NCI-H526 treated with DMSO at 0.1 percent for 48 hours (cell line): Measurements from ENCODE around the gene NPAS3.
A peak's percentile ranks its signal among the peaks of the same experiment; 100 is the strongest.

Source experiments
- DNase-seq: peaks from one replicate; lab custom pipeline; 2025; lab: John Stamatoyannopoulos, UW

NPAS3 gene

DNA sequence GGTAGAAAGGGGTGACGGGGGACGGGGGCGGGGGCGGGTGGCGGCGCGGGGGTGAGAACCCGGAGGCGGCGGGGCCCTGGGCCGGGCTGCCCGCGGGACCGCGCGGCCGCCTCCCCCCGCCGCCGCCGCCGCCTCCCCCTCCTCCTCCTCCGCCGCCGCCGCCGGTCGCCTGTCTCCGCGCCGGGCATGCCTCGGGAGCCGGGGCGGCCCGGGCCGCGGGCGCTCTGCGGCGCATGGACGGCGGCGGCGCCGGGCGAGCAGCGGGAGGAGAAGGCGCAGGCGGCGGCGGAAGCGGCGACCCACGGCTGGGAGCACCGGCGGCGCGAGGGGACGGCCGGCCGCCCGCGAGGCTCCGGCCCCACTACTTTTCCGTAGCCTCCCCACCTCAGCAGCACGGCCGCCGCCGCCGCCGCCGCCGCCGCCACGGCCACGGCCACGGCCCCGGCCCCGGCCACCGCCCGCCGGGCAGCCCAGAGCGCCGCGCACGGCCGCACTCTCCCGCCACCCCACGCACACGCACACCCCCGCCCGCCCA is at the start of gene NPAS3:
Gene NPAS3, plus strand, starts transcription at position 161 of the 535 bp plus-strand sequence.
- no peak for DNase-seq

DNA sequence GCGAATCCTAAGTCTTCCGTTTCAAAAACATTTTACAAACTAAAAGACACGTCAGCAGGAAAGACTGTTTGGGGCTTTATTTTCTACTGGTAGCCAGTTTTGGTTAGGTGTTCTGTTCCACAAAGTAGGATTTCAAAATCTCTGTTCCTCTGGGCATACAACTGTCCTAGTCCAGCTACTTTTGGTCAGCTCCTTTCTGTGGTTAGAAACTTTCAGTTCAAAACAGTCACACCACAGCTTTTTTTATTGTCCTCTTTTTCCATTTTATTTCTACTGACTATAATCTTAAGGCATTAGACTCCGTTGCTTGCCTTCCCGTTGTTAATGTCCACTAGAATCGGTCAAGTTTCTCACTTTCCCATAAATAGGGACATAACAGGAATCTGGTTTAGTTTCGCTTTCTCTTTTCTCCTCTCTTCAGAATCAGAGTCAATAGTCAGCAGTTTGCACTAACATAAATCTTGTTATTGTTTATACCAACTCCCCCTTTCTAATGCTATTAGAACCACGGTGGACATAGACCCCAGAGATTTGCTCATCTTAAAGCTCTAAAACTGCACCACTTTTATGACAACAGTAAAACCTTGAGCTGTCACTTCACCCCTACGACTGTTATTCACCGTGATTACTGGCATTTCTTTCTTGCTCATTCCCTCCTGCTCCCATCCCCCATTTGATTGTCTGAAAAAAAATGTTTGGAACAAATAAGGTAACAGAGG is 41.5 kb upstream of the NPAS3 start:
- DNase-seq: no peak

DNA sequence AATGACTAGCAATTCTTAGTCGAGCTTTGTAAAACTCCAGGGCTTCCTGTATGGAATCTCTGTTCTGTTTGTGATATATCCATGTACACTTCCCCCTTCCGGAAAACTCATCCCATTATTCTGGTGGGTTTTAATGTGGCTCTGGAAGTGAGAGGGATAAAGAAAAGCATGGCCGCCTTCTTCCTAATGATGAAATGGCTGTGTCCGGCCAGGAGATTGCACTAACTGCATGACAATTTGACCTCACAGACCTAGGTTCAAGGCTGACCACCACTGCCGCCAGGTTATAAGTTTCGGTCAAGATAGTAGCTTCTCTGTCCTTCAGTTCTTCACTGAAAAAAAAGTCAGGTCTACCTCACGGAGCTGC is 41.0 kb upstream of the NPAS3 start:
- DNase-seq: no peak

DNA sequence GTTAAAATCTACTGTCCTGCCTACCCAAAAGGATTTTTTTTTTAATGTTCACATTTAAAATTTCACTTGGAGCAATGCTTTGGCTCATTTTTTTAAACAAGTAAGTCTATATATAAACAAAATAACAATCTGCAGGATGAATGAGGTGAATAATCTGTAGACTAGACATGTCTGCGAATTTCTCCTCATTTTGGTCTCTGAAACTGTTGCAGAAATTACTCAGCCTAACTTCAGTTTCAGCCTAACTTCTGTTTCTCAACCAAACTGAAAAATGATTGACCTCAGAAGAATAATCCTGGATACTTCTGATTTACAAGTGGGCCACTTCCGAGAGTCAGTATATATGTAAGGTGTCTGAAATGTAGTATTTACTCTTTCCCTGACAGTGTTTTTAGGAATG is 39.8 kb upstream of the NPAS3 start:
- no peak for DNase-seq

DNA sequence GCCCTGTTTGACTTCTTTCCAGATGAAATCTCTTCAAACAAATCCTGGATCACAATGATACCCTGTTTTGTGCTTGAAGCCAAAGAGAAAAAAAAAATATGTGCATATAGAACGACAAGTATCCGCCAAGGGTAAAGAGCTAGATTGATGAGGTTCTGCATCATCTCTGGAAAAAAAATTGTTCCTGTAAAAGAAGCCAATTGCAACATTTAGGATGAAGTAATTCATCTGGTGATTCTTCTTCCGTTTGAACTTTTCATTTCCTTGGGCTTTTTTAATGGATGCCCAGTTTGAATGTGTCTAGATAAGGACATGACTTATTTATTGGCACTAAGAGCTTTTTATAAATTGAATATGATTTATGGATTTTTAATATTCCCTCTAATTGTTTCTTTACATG is 38.1 kb upstream of the NPAS3 start:
- DNase-seq: no peak

DNA sequence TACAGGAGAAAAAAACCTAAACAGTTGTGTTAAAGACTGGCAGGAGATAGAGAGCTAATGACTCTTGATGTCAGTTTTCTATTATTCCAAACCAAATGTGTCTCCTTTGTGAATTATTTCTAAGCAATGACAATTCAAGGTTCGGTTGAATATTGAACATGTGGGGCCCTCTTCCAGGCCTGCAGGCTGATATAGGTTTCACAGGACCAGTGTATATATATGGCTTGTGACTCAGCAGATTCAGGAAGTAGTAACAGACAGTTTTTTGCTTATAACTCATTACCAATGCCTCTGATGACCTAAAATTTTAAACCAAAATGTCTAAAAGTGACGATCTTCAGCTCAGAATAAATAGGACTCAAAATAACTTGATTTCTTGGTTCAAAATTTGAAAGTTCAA is 33.7 kb upstream of the NPAS3 start:
- DNase-seq: no peak

DNA sequence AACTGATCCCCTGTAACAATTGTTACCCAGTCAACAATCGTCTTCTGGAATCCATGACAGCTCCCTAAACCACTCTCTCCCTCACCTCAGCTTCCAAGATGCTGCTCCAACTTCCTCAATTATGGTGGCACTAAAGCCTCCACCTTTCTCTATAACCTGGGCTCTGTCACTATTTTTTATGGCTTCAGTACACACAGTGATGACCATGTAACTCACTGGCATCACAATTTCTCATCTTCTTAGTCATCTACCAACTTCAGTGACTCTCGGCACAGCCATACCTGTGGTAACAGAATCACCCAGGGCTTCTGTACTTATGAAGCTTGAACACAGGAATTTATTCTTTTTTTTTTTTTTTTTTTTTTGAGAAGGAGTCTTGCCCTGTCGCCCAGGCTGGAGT is 32.0 kb upstream of the NPAS3 start:
- no peak for DNase-seq

DNA sequence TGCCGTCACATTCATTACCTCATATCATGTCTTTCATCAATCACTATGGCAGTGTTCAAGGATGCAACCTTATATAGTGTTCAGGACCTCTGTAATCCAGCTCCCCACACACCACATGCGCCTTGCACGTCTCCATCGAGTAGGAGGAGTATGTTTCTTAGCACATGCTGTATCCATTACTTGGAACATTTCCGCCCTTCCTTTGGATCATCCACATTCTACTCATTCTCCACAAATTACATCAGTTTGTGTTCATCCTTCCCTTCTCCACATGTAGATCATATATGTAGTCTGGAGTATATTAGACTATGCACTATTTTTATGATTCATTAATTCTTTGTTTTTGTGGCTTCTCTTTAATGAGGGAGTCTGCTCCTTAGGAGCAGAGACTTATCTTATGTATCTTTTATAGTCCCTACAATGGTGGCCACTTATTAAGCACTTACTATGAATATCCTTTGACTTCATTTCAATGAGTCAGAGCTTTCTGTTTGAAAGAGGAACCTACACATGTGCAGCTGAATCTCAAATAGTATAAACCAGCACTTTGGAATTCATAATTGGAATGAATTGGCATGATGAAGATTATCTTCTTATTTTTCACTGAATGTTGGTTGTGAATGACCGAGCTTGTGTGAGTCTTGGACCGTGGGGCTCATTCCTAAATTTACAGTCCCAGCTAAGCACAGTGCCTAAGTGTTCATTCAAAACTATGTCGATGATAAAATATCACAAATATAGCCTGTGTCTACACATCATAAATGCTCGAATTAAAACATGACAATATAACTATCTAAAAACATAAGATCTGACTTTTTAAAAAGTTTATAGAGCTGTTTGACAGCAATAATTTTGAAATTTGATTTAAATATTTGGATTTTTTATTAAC is 30.2 kb upstream of the NPAS3 start:
- no peak for DNase-seq

DNA sequence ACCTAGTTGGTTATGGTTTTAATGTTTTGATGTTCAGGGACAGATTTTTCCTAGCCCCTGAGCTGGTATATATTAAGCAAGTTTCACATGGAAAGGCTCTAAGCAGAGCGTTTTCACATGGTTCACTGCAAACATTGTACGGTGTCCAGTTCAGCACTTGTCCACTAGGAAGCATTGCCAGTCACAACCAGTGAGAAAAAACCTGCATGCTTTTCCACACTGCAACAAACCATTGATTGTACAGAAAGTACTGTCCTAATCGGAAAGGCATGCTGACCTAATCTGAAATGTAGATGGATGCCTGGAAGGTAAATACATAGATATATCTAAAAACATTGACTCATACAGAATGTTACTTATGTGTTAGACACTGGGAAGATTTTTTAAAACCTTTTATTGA is 25.0 kb upstream of the NPAS3 start:
- no peak for DNase-seq

DNA sequence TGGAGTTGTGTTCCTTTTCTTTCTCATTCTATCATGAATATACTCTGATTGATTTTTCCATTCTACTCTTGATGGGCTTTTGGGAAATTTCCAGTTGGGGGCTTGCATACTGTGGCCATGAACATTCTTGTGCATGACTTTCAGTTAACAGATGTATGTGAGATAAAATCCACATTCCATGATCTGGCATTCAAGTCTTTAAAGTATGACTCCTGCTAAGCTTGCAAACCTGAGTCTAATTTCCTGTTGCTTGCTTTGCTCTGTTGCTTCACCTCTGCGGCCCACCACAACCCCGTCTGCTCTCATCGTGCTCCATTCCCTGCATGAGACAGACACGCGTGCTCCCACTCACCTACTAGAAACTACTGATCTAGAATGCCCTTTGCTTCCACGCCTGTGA is 24.3 kb upstream of the NPAS3 start:
- no peak for DNase-seq

DNA sequence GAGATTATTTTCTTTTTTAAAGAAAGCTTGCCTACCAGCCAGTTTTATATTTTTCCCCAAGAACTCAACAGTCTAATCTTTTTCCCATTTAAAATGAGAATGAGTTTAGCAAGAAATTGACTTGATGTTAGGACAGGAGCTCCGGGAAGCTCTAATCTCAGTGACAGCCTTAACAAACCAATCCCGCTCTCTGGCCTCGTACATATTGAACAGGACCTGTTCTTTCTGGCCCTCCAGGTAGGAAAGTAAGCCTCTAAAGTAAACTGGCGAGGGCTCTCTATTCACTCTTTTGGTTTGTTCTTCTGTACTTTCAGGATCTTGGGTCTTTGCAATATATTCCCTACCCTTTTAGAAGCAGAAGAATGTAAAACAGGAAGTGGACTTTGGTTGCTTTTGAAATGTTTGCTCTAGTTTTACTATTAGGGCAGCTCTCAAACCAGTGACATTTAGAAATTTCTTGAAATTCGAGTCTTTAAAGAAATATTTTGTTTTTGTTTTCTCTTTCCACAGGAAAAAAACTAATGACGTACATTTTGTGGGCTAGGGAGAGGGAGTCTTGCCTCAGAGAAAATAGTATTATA is 17.9 kb upstream of the NPAS3 start:
- no peak for DNase-seq

DNA sequence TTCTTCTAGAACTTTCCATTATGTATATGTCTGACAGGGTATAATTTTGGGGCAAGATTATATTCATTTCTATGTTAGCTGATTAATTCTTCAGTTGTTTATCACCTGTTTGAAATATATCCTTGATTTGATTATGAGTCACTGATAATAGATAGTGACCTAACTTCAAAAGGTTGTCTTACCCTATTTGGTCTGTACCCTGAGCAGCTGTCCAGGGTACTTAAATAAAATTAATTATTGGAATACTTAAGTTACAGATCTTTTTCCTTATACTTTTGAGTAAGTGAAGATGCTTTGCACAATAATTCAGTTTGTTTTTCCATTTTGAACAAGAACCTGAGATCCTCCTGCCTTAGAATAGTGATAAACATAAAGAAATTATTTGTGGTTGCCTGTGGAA is 13.2 kb upstream of the NPAS3 start:
- DNase-seq: no peak

DNA sequence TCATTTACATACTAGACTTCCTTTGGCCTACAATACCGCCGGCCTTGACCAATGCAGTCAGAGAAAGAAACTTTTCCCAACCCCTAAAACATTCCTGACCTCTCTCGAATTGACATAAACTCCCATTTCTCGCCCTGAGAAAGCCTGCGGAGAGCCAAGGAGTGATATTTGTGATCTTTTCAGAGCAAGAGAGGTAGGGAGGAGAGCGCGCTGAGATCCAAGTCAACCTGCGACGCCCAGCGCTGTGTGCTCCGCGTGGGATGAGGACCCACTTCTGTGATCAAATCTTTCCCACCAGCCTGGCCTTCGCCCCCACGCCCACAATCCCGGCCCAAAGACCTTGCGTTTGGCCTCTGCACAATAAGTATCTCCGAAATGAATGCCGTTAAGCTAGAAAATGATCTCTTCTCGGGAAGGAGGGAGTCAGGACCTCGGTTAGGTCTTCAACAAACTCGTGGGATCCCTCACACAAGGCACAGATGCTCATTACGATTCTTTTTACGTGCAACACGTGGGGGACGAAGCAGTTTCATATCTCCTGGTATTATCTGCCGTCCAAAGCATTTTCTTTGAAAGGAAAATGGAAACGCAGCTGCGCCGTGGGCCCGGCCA is 6.3 kb upstream of the NPAS3 start:
- no peak for DNase-seq

DNA sequence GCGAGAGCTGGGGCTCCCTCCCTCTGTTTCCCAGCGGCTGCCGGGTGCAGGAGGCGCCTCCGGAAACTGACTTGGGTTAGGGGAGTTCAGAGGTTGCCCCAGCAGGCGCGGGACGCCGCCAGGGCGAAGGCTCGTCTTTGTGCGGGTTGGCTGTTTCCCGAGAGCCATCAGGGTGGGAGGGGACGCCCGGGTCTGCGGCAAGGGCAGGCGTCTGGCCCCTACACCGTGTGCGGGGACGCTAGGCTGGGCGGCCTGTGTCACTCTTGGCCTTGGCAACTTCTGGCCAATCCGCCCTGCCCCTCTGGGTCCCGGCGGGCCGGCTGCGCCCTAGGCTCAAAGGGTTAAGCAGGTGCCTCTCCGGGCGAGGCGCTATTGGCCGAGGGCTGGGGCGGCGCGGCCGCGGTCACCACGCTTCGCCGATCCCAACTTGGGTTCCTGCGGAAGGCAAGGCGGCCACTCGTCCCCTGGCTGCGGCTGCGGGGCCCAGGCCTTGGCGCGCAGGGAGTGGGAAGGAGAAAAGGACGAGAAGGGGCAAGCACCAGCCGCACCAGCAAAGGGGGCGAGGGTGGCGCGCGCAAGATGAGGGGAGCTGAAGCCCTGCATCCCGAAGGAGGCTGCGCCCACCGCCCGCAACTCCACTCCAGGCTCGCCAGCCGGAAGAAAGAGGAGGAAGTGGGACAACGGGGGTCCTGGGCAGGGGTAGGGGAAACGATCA is 5.6 kb upstream of the NPAS3 start:
- DNase-seq: no peak

DNA sequence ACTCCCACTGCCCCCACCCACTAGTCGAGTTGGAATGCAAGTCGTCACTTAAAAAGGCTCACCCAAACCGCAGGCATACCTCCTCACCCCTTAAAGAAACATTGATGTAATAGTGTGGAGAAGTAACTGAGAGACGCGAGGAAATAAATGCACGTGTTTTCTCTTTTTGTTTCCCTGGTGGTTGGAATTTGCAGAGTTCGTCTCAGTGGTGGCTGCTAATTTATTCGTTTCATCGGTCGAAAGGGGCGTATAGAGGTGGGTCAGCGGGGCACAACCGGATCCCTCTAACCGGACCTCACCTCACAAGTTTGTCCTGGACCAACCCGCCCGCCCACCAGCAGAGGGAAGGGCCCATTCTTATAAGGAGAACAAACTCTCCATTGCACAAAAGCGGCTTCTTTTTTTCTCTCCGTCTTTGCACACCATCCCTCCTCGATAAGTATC is 5.0 kb upstream of the NPAS3 start:
- no peak for DNase-seq

DNA sequence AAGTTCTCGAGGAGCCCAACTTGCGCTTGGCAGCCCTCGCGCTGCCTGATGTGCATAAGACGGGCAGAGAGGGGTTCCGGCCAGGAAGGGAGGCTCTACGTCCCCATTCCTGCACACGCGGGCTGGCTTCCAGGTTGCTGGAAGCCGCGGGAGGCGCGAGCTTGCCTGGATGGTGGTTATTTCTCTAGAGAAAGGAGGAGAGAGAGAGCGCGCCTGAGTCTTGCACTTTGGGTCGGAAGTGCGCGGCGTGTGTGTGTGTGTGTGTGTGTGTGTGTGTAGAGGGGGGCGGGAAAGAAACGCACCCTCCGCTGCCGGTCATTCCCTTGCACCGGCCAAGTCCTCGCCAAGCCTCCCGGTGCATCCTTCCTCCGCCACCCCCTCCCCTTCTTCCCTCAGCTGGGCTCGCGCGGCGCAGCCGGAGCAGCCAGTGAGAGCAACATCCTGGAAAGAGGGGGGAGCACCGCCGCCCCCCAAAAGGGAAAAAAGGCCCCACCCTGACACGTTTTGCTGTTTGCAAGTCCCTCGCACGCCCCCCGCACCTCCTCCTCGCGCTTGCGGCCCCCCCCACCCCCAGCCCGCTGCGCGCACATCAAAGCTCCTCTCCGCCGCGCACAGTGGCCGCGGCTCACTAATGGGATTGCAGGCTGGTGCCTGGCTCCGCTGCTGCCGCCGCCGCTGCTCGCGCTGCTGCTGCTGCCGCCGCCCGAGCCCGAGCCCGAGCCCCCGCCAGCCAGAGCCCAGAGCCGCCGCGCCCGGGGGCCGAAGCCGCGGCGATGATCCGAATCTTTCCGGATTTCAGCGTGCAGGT is 4.4 kb upstream of the NPAS3 start:
- DNase-seq: no peak

DNA sequence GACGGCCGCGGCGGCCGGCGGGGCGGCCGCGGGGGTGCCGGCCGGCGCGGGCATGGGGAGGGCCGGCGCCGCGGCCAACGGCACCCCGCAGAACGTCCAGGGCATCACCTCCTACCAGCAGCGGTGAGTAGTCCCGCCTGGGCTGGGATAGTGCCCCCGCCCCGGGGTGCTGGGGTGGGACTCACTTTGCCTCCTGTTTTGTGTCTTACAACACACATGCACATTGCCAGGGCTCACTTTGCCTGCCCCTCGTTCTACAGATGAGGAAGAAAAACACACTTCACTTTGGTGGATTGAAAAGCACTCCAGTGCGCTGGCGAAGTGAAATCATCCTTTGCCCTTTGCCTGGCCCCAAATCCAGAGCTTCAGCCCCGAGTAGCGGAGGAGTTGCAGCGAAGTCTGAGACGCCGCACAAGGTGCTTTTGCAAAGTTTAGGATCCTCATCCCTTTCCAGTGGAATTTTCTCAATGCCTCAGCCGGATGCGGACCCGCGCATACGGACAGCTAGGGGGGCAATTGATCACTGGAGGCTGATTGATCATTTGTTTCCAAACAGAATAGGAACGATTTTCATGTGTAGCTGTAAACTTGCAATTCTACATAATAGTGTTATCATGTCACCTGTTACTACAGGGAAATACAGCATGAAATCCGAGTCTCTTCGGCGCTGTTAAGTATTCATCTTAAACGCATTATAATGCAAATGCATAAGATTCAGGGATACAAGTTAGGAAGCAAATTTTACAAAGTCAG is 3.6 kb upstream of the NPAS3 start:
- no peak for DNase-seq

DNA sequence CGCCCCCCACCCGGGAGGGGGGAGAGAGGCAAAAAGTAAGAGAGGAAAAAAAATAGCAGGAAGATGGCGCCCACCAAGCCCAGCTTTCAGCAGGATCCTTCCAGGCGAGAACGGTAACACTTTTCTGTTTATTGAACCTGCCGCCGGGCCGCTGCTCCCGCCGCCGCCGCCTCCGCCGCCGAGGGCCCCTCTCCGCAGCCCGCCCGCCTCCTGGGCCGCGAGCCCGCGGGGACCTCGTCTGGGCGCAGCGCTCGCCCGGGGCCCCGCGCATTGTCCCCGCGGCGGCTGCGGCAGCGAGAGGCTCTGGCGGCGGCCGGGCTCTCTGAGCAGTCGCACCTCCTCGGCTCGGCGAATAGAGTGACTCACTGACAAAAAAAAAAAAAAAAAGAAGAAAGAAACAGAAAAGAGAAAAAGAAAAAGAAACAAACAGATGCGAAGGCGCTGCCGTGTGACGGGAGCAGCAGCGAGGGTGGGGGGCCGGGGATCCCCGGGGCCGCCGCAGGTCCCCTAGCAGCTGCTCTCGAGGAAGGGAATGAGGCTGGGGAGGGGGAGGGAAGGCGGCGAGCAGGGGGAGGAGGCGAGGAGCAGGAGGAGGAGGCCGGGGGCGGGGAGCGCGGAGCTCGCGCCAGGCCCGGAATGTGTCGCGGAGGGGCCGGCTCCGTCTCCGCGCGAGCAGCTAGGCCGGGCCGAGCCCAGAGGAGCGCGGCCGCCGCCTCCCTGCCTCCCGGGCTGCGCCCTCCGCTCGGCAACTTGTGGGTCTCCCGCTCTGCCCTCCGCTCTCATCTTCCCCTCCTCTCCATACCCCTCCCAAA is 781 bp downstream of the NPAS3 start:
- peak; percentile 20 for DNase-seq

DNA sequence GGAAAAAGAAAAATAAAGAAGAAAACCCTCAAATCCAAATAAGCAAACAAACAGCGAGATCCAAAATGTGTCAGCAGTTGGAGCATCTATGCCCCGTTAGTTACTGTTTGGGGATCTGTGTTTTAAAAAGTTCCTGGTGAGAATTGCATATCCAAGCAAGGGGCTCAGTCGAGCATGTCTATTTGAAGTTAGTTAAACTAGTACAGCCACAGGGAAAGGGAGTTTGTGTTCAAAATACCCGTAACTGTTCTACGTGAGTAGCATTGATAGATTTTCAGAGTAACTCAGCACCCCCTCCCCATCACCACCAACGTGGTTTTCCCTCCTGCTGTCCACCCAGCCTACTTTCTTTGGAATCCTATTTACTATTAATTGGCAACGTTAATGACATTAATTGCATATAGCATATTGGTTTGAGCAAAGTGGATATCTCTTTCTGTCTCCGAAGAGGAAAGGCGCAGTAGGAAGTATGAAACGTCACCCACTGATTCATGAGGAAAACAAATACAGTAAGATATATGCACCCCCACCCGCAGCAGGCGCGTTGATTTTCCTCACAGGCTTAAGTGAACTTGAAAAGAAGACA is 1.5 kb downstream of the NPAS3 start:
- DNase-seq: no peak
